ENCODE results near the gene FANCE. TPM values are rescaled to one million over a fixed set of nuclear protein-coding genes. Genes with fewer than 3 reads are reported as not detected.

Gene FANCE
- polyA plus RNA-seq, 1 donor (not counting 4 experiments of a cell fraction or from before 2014, with no cell fraction given) = 6.4 TPM

DNA sequence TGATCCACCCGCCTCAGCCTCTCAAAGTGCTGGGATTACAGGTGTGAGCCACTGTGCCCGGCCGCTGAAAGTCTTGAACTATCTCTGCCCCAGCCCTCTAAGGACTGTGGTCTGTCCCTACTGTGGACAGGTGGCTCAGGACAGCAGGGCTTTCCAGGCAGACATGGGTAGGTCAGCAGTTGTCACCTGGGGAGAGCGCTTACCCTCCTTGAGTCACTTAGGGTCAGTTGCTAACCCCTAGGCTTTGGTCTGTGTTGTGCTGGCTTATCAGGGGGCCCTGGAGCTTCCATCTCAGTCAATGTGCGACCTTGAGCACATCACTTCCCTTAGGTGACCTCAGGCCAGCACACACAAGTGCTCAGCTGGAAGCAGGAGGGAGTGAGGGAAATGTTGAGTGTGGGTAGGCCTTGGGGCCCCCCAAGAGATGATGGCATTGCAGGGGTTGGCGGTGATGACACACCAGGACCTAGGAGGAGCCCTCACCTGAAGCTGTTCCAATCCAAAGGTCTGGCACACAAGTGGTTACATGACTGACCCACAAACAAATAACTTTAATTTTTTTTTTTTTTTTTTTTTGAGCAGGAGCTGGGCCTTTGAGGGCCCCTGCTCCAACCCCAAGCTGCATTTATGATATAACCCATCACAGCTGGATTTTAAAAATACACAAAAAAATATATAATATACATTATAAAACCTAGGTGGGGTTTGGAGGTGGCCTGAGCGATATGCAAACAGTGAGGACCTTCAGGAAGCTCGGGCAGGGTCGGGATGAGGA lies 21.1 kb downstream of the FANCE start:
- no peak overlapping the region for H3K9ac ChIP-seq (ENCODE audit: control insufficient read depth, extremely low read depth, insufficient read depth, low read length)
- no peak for FAIRE-seq
- no peak for DNase-seq (ENCODE audit: low read depth, low spot score)
- H3K9me1 ChIP-seq (ENCODE audit: control insufficient read depth, extremely low read depth, insufficient read depth, low read length) = peaks cover 3% of the 10 kb centered on the region
- no peak overlapping the region for H3K4me2 ChIP-seq (ENCODE audit: control insufficient read depth, extremely low read depth, insufficient read depth, low read depth, low read length)
- H3K9me3 ChIP-seq (ENCODE audit: control insufficient read depth, low read depth, low read length) = no peaks in the 10 kb centered on the region
- H3K36me3 ChIP-seq (ENCODE audit: control insufficient read depth in 2 of 2, extremely low read depth in 1 of 2, insufficient read depth in 2 of 2, low read length in 2 of 2) = peaks cover 16 to 56% of the 10 kb centered on the region in 2 experiments
- no peaks in the 10 kb centered on the region for H3K27me3 ChIP-seq (ENCODE audit: control insufficient read depth, extremely low read depth, insufficient read depth, low read length)
- peaks cover 41% of the 10 kb centered on the region for H4K20me1 ChIP-seq (ENCODE audit: control insufficient read depth, extremely low read depth, insufficient read depth, low read length)
- H3K4me3 ChIP-seq (ENCODE audit: control insufficient read depth in 2 of 3, extremely low read depth in 1 of 3, insufficient read depth in 2 of 3, low read depth in 1 of 3, low read length in 3 of 3) = no peak overlapping the region
- no peak overlapping the region for H2AFZ ChIP-seq (ENCODE audit: control insufficient read depth, low read length)
- H3K27ac ChIP-seq (ENCODE audit: control insufficient read depth, insufficient read depth, low read length) = no peak overlapping the region
- TF ChIP-seq CTCF (optimal IDR thresholded peaks at IDR 0.05 in 1 of 3, IDR thresholded peaks at IDR 0.05 in 1 of 3, conservative IDR thresholded peaks at IDR 0.05 in 1 of 3; ENCODE audit: extremely low read depth in 1 of 3, insufficient read depth in 2 of 3, low read length in 3 of 3) (no peak), EZH2 (IDR thresholded peaks at IDR 0.05; ENCODE audit: low read length) (no peak)
- H3K79me2 ChIP-seq (ENCODE audit: control insufficient read depth, insufficient read depth, low read length) = peaks cover 28% of the 10 kb centered on the region
- dilution Hi-C loops (cut with MboI; ENCODE audit: extremely low pct_ligation_motif_present, low sequenced_read_pairs) = no loop called here
- H3K4me1 ChIP-seq (ENCODE audit: control insufficient read depth, extremely low read depth, insufficient read depth, low read length) = peaks cover 8% of the 10 kb centered on the region

DNA sequence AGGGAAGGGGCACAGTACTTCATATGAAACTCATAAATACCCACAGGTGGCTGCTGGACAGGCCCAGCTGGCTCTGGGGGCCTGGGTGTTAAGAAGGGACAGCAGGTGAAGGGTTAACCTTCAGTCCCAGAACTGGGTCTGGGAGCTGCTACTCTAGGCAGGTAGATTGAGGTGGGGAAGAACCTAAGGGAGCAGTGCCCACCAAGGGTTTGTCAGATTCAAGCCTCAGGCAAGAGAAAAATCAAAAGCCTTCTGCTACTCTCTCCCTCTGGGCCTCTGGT lies 21.7 kb downstream of the FANCE start:
- DNase-seq (ENCODE audit: low read depth, low spot score) (no peak), FAIRE-seq (no peak)
- no peaks in the 10 kb centered on the region for H3K9me3 ChIP-seq (ENCODE audit: control insufficient read depth, low read depth, low read length)
- H3K4me2 ChIP-seq (ENCODE audit: control insufficient read depth, extremely low read depth, insufficient read depth, low read depth, low read length) = no peak overlapping the region
- peaks cover 3% of the 10 kb centered on the region for H3K9me1 ChIP-seq (ENCODE audit: control insufficient read depth, extremely low read depth, insufficient read depth, low read length)
- H3K36me3 ChIP-seq (ENCODE audit: control insufficient read depth in 2 of 2, extremely low read depth in 1 of 2, insufficient read depth in 2 of 2, low read length in 2 of 2) = peaks cover 18 to 53% of the 10 kb centered on the region in 2 experiments
- peaks cover 8% of the 10 kb centered on the region for H3K4me1 ChIP-seq (ENCODE audit: control insufficient read depth, extremely low read depth, insufficient read depth, low read length)
- H3K9ac ChIP-seq (ENCODE audit: control insufficient read depth, extremely low read depth, insufficient read depth, low read length) = no peak overlapping the region
- no peak overlapping the region for H3K4me3 ChIP-seq (ENCODE audit: control insufficient read depth in 2 of 3, extremely low read depth in 1 of 3, insufficient read depth in 2 of 3, low read depth in 1 of 3, low read length in 3 of 3)
- no peak overlapping the region for H3K27ac ChIP-seq (ENCODE audit: control insufficient read depth, insufficient read depth, low read length)
- peaks cover 40% of the 10 kb centered on the region for H4K20me1 ChIP-seq (ENCODE audit: control insufficient read depth, extremely low read depth, insufficient read depth, low read length)
- H2AFZ ChIP-seq (ENCODE audit: control insufficient read depth, low read length) = no peak overlapping the region
- H3K79me2 ChIP-seq (ENCODE audit: control insufficient read depth, insufficient read depth, low read length) = peaks cover 22% of the 10 kb centered on the region
- H3K27me3 ChIP-seq (ENCODE audit: control insufficient read depth, extremely low read depth, insufficient read depth, low read length) = no peaks in the 10 kb centered on the region
- dilution Hi-C loops (cut with MboI; ENCODE audit: extremely low pct_ligation_motif_present, low sequenced_read_pairs) = no loop called here
- no peak for TF ChIP-seq EZH2 (IDR thresholded peaks at IDR 0.05; ENCODE audit: low read length)
